ENCODE results near the gene NHERF1.

The NHERF1 gene

DNA sequence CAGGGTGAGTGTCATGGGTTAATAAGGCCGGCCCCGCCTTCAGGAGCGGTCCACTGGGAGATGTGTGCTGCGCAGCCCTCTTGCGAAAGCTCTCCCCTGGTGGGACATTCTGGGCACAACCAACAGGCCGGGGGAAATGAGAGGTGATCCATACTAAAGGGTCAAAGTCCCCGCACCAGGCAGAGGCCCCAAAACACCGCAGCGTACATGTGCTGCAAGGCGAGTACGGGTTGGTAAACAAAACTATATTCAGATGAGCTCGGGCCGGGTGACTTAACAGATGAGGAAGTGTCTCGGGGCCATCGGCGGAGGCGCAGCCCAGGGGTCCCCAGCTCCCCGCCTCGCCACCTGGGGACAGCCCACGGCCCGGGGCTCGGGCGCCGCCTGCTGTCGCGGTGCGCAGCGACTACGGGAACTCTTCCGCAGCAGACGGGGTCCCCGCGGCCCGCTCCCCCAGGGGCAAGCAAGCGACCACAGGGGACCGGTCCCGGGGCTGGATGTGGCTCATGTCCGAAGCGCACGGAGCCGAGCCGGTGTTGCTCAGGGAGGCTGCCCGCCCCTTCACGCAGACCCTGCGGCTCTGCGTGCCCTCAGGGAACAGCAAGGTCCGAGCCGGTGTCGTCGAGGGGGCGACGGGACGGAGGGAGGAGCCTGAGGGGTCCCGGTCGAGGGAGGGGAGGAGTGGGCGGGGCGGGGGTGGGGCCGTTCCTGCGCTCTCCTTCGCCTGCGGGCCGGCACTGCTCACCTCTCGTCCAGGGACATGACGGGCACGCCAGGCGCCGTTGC lies 11.7 kb upstream of the NHERF1 start, which contains the start of gene RAB37:
RAB37 (plus strand) TSS at position 744 of the 786 bp plus-strand sequence; CDS start at position 761, 17 bp downstream.
- TF ChIP-seq RAD21 (IDR thresholded peaks at IDR 0.05; ENCODE audit: low read depth) = peak; percentile 46
- TF ChIP-seq CEBPB (IDR thresholded peaks at IDR 0.05) = peak; percentile 96
- TF ChIP-seq, protein P1, sequence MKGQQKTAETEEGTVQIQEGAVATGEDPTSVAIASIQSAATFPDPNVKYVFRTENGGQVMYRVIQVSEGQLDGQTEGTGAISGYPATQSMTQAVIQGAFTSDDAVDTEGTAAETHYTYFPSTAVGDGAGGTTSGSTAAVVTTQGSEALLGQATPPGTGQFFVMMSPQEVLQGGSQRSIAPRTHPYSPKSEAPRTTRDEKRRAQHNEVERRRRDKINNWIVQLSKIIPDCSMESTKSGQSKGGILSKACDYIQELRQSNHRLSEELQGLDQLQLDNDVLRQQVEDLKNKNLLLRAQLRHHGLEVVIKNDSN (IDR thresholded peaks at IDR 0.05) = no peak
- TF ChIP-seq NFIC (IDR thresholded peaks at IDR 0.05) = no peak

DNA sequence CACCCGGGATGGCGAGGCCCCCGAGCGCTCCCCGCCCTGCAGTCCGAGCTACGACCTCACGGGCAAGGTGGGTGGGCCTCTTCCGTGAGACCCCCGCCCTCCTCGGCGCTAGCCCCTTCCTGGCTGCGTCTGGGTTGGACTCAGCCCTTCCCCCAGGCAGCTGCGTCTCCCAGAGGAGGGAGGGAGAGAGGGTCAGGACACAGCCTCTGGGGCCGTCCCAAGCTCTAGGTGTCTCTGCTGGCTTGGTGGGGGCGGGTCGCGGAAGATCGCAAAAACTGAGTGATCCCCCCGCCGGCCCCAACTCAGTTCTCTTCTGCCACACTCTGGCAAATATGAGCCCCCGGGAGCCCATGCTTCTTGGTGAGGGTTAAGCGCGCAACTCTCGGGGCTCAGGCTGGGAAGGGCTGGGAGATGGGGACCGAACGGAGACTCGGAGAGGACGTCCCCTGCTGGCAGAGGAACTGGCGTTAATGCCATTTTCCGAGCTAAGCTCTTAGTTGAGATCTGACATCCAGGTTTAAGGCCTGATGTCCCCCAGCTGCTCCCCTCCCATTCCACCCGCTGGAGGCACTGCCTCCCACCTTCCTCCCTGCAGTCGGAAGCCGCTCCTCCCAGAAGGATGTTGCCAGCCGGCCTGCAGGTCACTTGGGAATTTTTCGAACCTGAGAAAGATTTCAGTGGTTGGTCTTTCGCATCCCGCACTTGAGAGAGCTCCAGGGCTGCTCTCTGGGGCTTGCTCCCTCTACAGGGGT lies 11.0 kb upstream of the NHERF1 start:
- no peak for TF ChIP-seq EP300 (IDR thresholded peaks at IDR 0.05; ENCODE audit: borderline replicate concordance)
- TF ChIP-seq, protein P1 (IDR thresholded peaks at IDR 0.05) = no peak
- TF ChIP-seq YY1 (IDR thresholded peaks at IDR 0.05; ENCODE audit: low read depth) = no peak
- no peak for TF ChIP-seq CREB1 (IDR thresholded peaks at IDR 0.05; ENCODE audit: low read depth)
- no peak for TF ChIP-seq REST (IDR thresholded peaks at IDR 0.05; ENCODE audit: low read depth)
- TF ChIP-seq, protein P2, sequence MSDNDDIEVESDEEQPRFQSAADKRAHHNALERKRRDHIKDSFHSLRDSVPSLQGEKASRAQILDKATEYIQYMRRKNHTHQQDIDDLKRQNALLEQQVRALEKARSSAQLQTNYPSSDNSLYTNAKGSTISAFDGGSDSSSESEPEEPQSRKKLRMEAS (IDR thresholded peaks at IDR 0.05) = no peak
- TF ChIP-seq ZBTB7A (IDR thresholded peaks at IDR 0.05; ENCODE audit: low read depth) = no peak
- TF ChIP-seq RAD21 (IDR thresholded peaks at IDR 0.05; ENCODE audit: low read depth) = no peak
- TF ChIP-seq FOXM1 (IDR thresholded peaks at IDR 0.05; ENCODE audit: borderline replicate concordance, low read depth) = no peak
- no peak for TF ChIP-seq NFIC (IDR thresholded peaks at IDR 0.05)
- no peak for TF ChIP-seq CEBPB (IDR thresholded peaks at IDR 0.05)
- TF ChIP-seq EGR1 (IDR thresholded peaks at IDR 0.05) = no peak
- no peak for TF ChIP-seq TEAD4 (IDR thresholded peaks at IDR 0.05)
- no peak for TF ChIP-seq TAF1 (IDR thresholded peaks at IDR 0.05; ENCODE audit: low read depth)
- TF ChIP-seq TCF12 (IDR thresholded peaks at IDR 0.05; ENCODE audit: low read depth) = no peak

DNA sequence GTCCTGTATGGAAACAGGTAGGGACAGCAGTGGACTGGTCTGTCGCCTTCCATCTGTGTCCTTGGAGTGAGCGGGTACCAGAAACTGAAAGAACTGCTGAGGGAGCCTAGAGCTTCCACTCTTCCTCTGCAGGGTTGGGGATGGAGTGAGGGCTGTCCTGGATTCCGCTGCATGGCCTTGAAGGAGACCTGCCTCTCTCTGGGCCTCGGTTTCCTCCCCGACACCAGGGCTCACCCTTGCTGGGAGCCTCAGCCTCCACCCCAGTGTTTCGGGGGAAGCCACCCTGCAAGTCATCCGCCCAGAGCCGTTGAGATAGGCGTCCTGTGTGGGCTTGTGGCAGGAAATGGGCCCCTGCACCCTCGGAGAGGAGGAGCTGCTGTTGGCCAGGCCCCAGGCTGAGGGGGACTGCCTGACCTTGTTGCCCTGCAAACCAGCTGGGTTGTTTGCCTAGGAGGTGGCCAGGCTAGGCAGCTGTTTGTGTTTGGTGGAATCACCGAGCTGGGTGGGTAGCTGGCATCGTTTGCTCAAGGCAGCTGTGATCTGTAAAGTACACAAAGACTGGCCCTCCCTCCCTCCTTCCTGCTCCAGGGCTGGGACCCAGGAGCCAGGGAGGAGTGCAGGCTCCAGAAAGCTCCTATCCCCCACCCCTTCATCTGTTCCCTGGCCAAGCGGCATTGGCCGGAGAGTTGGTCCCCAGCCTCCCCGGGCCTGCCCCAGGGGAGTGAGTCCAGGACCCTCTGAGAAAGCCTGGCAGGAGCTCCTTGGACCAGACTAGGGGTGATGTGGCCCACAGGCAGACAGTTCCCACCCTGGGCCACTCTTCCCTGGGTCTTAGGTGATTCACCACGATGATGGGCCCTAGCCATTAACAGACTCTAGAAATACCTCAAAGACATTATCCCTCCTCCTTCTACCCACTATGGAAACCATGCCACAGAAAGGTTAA lies 10.1 kb upstream of the NHERF1 start:
- no peak for TF ChIP-seq CREB1 (IDR thresholded peaks at IDR 0.05; ENCODE audit: low read depth)
- no peak for TF ChIP-seq ZBTB7A (IDR thresholded peaks at IDR 0.05; ENCODE audit: low read depth)
- TF ChIP-seq EGR1 (IDR thresholded peaks at IDR 0.05) = no peak
- TF ChIP-seq, protein P2 (IDR thresholded peaks at IDR 0.05) = no peak
- TF ChIP-seq NFIC (IDR thresholded peaks at IDR 0.05) = no peak
- TF ChIP-seq, protein P1 (IDR thresholded peaks at IDR 0.05) = no peak
- no peak for TF ChIP-seq YY1 (IDR thresholded peaks at IDR 0.05; ENCODE audit: low read depth)
- no peak for TF ChIP-seq REST (IDR thresholded peaks at IDR 0.05; ENCODE audit: low read depth)
- no peak for TF ChIP-seq EP300 (IDR thresholded peaks at IDR 0.05; ENCODE audit: borderline replicate concordance)
- no peak for TF ChIP-seq TEAD4 (IDR thresholded peaks at IDR 0.05)

DNA sequence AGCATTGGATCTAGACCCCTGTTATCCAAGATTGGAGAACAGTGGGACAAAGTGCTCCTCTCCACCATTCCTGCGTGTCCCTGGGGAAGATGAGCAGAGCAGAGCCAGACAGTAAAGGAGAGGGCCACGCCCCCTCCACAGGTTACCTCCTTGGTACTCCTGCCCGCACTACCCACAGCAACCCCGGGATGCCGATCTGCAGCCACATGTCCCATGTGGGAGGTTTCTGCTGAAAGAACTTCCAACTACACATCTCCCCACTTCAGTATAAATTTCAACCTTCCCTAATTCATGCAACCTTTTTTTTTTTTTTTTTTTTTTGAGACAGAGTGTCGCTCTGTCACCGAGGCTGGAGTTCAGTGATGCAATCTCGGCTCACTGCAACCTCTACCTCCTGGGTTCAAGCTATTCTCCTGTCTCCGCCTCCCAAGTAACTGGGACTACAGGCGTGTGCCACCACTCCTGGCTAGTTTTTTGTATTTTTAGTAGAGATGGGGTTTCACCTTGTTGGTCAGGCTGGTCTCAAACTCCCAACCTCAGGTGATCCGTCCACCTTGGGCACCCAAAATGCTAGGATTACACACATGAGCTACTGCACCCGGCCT lies 9.1 kb upstream of the NHERF1 start:
- TF ChIP-seq, protein P2 (IDR thresholded peaks at IDR 0.05) = no peak
- no peak for TF ChIP-seq NFIC (IDR thresholded peaks at IDR 0.05)
- TF ChIP-seq CEBPB (IDR thresholded peaks at IDR 0.05) = no peak
- TF ChIP-seq TEAD4 (IDR thresholded peaks at IDR 0.05) = no peak
- no peak for TF ChIP-seq EGR1 (IDR thresholded peaks at IDR 0.05)
- no peak for TF ChIP-seq REST (IDR thresholded peaks at IDR 0.05; ENCODE audit: low read depth)
- no peak for TF ChIP-seq EP300 (IDR thresholded peaks at IDR 0.05; ENCODE audit: borderline replicate concordance)
- no peak for TF ChIP-seq TCF12 (IDR thresholded peaks at IDR 0.05; ENCODE audit: low read depth)
